GM10266 (cell line): Measurements from ENCODE around the gene WNK1.

Experiments
- DNase-seq: peaks from one replicate; pipeline ENCODE4 v3.0.0; 2012; ENCODE audit errors: extremely low spot score
- TF ChIP-seq, protein P1 (sequence below): IDR thresholded peaks from 2 replicates; pipeline ENCODE4 v1.5.1; 2012; ENCODE audit warnings: mild to moderate bottlenecking, low read depth; ENCODE audit not compliant: control insufficient read depth, insufficient read depth; ENCODE audit errors: missing control alignments

The WNK1 gene

DNA sequence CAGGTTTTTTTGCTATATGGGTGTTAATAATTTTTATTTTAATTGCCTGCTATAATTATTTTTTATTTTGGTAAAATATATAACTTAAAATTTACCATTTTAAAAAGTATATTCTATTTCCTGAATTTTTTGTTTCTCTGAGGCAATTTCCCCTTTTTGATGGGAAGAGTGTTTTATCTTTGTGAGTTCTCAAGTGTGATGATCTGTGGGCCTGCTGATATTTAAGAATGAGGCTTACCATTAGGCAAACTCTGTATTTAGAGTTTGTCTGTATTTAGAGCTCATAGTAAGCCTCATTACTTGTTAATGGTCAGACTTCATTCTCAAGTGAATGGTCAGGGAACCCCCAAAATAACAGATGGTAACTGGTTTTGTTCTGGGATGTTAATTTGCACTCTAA is 48.0 kb downstream of the WNK1 start:
- DNase-seq, result no peak
- TF ChIP-seq, protein P1, sequence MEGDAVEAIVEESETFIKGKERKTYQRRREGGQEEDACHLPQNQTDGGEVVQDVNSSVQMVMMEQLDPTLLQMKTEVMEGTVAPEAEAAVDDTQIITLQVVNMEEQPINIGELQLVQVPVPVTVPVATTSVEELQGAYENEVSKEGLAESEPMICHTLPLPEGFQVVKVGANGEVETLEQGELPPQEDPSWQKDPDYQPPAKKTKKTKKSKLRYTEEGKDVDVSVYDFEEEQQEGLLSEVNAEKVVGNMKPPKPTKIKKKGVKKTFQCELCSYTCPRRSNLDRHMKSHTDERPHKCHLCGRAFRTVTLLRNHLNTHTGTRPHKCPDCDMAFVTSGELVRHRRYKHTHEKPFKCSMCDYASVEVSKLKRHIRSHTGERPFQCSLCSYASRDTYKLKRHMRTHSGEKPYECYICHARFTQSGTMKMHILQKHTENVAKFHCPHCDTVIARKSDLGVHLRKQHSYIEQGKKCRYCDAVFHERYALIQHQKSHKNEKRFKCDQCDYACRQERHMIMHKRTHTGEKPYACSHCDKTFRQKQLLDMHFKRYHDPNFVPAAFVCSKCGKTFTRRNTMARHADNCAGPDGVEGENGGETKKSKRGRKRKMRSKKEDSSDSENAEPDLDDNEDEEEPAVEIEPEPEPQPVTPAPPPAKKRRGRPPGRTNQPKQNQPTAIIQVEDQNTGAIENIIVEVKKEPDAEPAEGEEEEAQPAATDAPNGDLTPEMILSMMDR, result no peak

DNA sequence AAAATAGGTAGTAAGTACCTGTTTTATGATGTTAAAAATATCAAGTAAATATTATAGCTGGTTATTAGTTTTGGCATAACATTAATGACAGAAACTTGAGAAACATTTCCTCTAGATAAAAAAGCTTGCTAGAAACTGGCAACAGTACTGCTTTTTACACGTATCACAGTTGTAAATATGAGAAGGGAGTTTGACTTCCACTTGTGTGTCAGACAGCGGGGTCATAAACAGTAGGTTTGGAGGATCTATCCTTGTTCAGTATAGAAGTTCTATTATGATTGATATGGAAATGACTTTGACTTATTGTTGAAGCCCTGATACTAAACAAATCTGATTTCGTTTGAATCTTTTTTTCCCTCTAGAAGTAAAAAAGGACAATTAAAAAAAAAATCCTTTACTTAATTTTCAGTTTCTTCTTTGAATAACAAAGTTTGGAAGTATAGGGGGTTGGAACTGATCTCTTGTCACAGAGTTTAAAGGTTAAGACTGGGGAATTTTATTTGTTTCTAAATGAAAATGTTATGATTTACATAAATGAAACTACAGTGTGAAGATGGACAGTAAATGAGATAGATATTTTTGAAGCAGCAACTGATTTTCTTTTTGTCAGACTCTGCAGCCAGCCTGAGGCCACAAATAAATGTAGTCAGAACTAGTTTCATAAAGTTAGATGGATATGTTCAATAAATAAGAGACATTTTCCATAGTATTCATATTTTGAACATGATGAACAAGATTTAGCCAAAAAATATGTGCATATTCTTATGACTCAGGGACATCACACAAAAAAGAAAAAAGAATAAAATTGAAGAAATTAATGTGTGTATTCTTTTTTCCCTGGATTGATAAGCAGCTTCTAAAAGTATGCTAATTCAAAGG is 50.1 kb downstream of the WNK1 start:
- no peak for DNase-seq
- TF ChIP-seq, protein P1, result no peak

DNA sequence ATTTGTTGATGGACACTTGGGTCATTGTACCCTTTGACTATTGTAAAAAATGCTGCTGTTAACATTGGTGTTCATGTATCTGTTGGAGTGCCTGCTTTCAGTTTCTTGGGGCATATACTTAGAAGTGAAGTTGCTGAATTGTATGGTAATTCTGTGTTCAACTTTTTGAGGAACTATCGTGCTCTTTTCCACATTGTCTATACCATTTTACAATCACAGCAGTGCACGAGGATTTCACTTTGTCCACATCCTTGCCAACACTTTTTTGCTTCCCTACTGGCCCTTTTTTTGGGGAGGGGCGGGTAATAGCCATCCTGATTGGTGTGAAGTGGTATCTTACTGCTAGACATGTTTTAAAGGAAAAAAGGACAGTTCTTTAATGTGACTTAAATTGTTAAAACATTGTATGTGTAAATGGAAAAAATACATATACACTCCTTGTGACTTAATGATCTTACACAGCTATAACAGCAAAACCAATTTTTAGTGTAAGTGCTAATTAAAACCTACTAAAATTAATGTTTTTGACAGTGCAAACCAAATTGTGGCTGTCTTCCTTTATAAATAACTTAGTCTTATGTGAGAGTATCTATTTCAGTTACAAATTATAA is 52.7 kb downstream of the WNK1 start:
- DNase-seq, result no peak
- TF ChIP-seq, protein P1, result no peak

DNA sequence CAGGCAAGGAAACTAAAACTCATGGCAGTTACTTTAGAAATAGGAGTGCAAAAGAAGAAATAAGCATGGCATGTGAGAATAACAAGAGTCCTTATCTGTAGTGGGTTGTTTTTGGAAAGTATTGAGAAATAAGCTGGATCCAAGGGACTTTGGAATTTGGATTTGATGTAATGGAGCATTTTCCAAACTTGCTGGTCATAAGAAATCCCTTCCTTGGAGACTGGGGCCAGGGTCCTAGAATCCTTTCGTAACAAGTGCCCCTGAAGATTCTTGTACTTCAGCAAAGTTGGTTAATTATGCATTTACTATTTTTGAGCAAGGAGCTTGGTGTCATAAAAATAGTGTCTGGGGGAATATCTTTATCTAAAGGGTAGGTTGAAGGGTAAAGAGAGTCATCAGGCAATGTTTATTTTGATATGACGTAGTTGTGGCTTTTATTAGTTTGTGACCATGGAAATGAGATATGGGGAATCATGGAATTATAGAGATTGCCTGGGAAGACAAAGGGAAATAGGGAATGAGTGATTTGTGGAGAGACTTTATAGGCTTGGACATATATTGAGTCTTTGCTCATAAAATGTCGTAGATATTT is 53.9 kb downstream of the WNK1 start:
- TF ChIP-seq, protein P1, result no peak
- DNase-seq, result no peak

DNA sequence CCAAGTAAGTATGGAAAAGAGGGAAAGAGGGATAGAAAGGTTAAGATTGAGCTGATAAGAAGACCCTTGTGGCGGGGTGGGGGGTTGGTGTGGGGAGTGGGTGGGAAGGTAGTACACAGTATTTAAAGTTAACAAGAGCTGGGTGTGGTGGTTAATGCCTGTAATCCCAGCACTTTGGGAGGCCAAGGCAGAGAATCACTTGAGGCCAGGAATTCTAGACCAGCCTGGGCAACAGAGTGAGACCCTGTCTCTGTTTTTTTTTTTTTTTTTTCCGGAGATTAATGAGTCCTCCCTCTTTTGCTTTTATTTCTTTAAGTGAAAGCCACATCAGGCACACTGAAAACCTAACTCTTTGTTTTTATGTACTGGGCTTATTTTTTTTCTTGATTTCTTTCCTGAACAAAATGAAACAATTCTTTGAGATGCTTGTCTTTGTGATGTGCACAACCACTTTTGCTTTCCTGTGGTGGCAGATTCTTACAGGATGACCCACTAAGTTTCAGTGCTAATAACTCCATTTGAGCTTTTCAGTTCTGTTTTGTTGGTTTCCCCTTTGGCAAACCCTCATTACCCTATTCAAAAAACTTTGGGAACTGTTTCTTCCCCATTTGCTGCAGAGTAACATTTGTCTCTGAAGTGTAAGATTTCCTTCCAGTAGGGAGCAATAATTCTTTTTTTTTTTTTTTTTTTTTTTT is 54.8 kb downstream of the WNK1 start:
- DNase-seq, result no peak
- TF ChIP-seq, protein P1, result no peak

DNA sequence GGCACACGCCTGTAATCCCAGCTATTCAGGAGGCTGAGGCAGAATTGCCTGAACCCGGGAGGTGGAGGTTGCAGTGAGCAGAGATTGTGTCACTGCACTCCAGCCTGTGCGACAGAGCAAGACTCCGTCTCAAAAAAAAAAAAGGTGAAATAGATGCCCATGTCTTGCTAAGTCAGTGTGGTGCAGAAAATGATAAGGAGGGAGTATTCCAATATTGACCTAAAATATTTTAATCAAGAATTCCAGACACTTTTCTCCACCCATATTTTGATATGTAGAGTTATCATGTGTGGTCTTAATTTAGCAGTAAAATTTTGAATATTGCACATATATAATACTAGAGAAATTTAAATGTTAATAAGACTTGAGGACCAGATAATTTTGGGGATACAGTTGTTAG is 57.7 kb downstream of the WNK1 start:
- TF ChIP-seq, protein P1, result no peak
- no peak for DNase-seq
